Neural cell (in vitro differentiated cells): Measurements from ENCODE around the gene C17orf100. TPM values are rescaled to one million over a fixed set of nuclear protein-coding genes. Genes with fewer than 3 reads are reported as not detected.

Experiments used
- H2AFZ ChIP-seq: fragments of 200-600, 300-800 bp; sonication (generic), shearing (Covaris generic); 2 replicates; pipeline ENCODE4 v1.6.0; 2014; ENCODE audit warnings: low read depth, mild to moderate bottlenecking, antibody characterized with exemption, low read length, moderate library complexity
- H3F3A ChIP-seq: fragments of 200-600 bp; shearing (Covaris generic); 2 replicates; pipeline ENCODE4 v1.6.1; 2016; ENCODE audit warnings: mild to moderate bottlenecking, moderate library complexity, mixed read lengths, antibody characterized with exemption, low read length; ENCODE audit not compliant: insufficient read depth, poor library complexity, severe bottlenecking
- H3K27ac ChIP-seq: fragments of 200-600, 300-800 bp; sonication (generic), shearing (Covaris generic); 2 replicates; pipeline ENCODE4 v1.5.1; 2014; ENCODE audit warnings: mild to moderate bottlenecking, low read length, moderate library complexity
- H3K27me3 ChIP-seq: fragments of 300-800, 200-600 bp; sonication (generic), shearing (Covaris generic); 2 replicates; pipeline ENCODE4 v1.6.0; 2014; ENCODE audit warnings: mild to moderate bottlenecking, low read depth, low read length, moderate library complexity; ENCODE audit not compliant: insufficient read depth
- H3K36me3 ChIP-seq: fragments of 300-800, 200-600 bp; sonication (generic), shearing (Covaris generic); 2 replicates; pipeline ENCODE4 v1.5.1; 2014; ENCODE audit warnings: mild to moderate bottlenecking, antibody characterized with exemption, low read length, moderate library complexity; ENCODE audit not compliant: insufficient read depth
- H3K4me2 ChIP-seq: fragments of 300-800, 200-600 bp; sonication (generic), shearing (Covaris generic); 2 replicates; pipeline ENCODE4 v1.6.0; 2014; ENCODE audit warnings: mild to moderate bottlenecking, low read length
- H3K4me3 ChIP-seq: fragments of 300-800, 200-600 bp; sonication (generic), shearing (Covaris generic); 2 replicates; pipeline ENCODE4 v1.5.1; 2014; ENCODE audit warnings: mild to moderate bottlenecking, low read length, moderate library complexity
- H3K79me2 ChIP-seq: fragments of 200-600 bp; shearing (Covaris generic); replicated peaks from 2 replicates; pipeline ENCODE4 v1.6.0; 2014; ENCODE audit warnings: mild to moderate bottlenecking, low read length, moderate library complexity; ENCODE audit not compliant: insufficient read depth
- H3K9ac ChIP-seq: fragments of 300-800, 200-600 bp; sonication (generic), shearing (Covaris generic); 2 replicates; pipeline ENCODE4 v1.6.1; 2016; ENCODE audit warnings: mild to moderate bottlenecking, low read length, mixed read lengths
- H3K9me2 ChIP-seq: fragments of 200-600 bp; shearing (Covaris generic); 2 replicates; pipeline ENCODE4 v1.6.1; 2016; ENCODE audit warnings: mild to moderate bottlenecking, low read length, mixed read lengths; ENCODE audit not compliant: insufficient read depth
- H3K9me3 ChIP-seq: fragments of 200-600, 300-800 bp; sonication (generic), shearing (Covaris generic); 2 replicates; pipeline ENCODE4 v1.6.1; 2016; ENCODE audit warnings: mild to moderate bottlenecking, mixed run types, low read length, moderate library complexity, mixed read lengths
- H4K20me1 ChIP-seq: fragments of 200-600 bp; shearing (Covaris generic); 2 replicates; pipeline ENCODE4 v1.6.1; 2016; ENCODE audit warnings: mild to moderate bottlenecking, mixed run types; ENCODE audit not compliant: insufficient read depth
- EP300 ChIP-seq: fragments of 450-650 bp; conservative IDR thresholded peaks from 2 replicates; pipeline ENCODE4 v1.6.1; 2014; ENCODE audit warnings: antibody characterized with exemption, mild to moderate bottlenecking, moderate library complexity; ENCODE audit not compliant: poor library complexity, severe bottlenecking
- EZH2 ChIP-seq: fragments of 200-600, 300-800 bp; shearing (Covaris generic), sonication (generic); IDR thresholded peaks from 2 replicates; pipeline ENCODE4 v1.6.1; 2014; ENCODE audit warnings: antibody characterized with exemption, low read length, borderline replicate concordance, mild to moderate bottlenecking; ENCODE audit not compliant: insufficient read depth, poor library complexity, severe bottlenecking
- MXI1 ChIP-seq: fragments of 450-650 bp; conservative IDR thresholded peaks from 2 replicates; pipeline ENCODE4 v1.6.1; 2014; ENCODE audit warnings: antibody characterized with exemption, mild to moderate bottlenecking; ENCODE audit not compliant: poor library complexity, severe bottlenecking
- POLR2AphosphoS5 ChIP-seq: IDR thresholded peaks from 2 replicates; pipeline ENCODE4 v1.6.1; 2012
- RAD21 ChIP-seq: fragments of 450-650 bp; conservative IDR thresholded peaks from 2 replicates; pipeline ENCODE4 v1.6.1; 2014; ENCODE audit warnings: antibody characterized with exemption, mild to moderate bottlenecking, moderate library complexity
- SMC3 ChIP-seq: fragments of 450-650 bp; conservative IDR thresholded peaks from 2 replicates; pipeline ENCODE4 v1.6.1; 2014; ENCODE audit warnings: antibody characterized with exemption, mild to moderate bottlenecking, moderate library complexity; ENCODE audit not compliant: poor library complexity
- TAF1 ChIP-seq: IDR thresholded peaks from 2 replicates; pipeline ENCODE4 v1.6.1; 2012; ENCODE audit warnings: low read depth
- polyA plus RNA-seq: library from polyadenylated mRNA; depleted of rRNA; stranded (reverse); fragments of >200 nt; gene quantifications from 2 replicates; pipeline ENCODE4 v1.2.3, GENCODE V29; 2014
- TF ChIP-seq, protein P1 (sequence below): fragments of 450-650 bp; IDR thresholded peaks from 2 replicates; pipeline ENCODE4 v1.5.1; 2014; ENCODE audit warnings: antibody characterized with exemption, mild to moderate bottlenecking, moderate library complexity; ENCODE audit not compliant: poor library complexity, severe bottlenecking
- TF ChIP-seq, protein P2 (sequence below): IDR thresholded peaks from 2 replicates; pipeline ENCODE4 v1.6.1; 2012; ENCODE audit warnings: borderline replicate concordance

The C17orf100 gene
- polyA plus RNA-seq, 1 donor from 2014 or later = 10.3 TPM

DNA sequence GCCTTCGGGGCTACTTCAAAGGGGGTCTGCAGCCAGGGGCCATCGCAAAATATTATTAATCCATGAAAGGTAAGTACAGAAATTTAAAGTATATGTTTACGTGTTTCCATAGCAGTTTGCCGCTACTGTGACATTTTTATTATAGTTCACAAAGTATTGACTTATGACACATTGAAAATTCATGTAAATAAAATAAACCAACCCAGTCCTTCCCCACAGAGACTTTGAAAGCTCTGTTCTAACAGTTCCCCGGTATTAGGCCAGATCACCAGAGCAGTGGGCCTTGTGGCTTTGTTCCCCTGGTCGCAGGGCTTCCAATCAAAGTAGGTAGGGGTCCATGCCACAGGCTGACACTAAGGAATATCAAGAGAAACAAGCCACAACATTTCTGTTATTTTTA is 24.9 kb upstream of the C17orf100 start:
- Histone ChIP-seq H3K4me3 (no peak overlapping the region), H3K36me3 (peaks cover 24% of the 10 kb centered on the region), H3K79me2 (peaks cover 4% of the 10 kb centered on the region), H2AFZ (no peak overlapping the region), H3K27me3 (no peaks in the 10 kb centered on the region), H3K9me2 (no peaks in the 10 kb centered on the region), H3K9ac (no peak overlapping the region), H4K20me1 (peaks cover 4% of the 10 kb centered on the region), H3K27ac (no peak overlapping the region), H3F3A (no peaks in the 10 kb centered on the region), H3K9me3 (no peaks in the 10 kb centered on the region), H3K4me2 (no peak overlapping the region)
- TF ChIP-seq POLR2AphosphoS5 = no peak
- no peak for TF ChIP-seq RAD21
- no peak for TF ChIP-seq TAF1
- TF ChIP-seq, protein P1, sequence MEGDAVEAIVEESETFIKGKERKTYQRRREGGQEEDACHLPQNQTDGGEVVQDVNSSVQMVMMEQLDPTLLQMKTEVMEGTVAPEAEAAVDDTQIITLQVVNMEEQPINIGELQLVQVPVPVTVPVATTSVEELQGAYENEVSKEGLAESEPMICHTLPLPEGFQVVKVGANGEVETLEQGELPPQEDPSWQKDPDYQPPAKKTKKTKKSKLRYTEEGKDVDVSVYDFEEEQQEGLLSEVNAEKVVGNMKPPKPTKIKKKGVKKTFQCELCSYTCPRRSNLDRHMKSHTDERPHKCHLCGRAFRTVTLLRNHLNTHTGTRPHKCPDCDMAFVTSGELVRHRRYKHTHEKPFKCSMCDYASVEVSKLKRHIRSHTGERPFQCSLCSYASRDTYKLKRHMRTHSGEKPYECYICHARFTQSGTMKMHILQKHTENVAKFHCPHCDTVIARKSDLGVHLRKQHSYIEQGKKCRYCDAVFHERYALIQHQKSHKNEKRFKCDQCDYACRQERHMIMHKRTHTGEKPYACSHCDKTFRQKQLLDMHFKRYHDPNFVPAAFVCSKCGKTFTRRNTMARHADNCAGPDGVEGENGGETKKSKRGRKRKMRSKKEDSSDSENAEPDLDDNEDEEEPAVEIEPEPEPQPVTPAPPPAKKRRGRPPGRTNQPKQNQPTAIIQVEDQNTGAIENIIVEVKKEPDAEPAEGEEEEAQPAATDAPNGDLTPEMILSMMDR = no peak
- TF ChIP-seq EP300 = no peak
- TF ChIP-seq, protein P2, sequence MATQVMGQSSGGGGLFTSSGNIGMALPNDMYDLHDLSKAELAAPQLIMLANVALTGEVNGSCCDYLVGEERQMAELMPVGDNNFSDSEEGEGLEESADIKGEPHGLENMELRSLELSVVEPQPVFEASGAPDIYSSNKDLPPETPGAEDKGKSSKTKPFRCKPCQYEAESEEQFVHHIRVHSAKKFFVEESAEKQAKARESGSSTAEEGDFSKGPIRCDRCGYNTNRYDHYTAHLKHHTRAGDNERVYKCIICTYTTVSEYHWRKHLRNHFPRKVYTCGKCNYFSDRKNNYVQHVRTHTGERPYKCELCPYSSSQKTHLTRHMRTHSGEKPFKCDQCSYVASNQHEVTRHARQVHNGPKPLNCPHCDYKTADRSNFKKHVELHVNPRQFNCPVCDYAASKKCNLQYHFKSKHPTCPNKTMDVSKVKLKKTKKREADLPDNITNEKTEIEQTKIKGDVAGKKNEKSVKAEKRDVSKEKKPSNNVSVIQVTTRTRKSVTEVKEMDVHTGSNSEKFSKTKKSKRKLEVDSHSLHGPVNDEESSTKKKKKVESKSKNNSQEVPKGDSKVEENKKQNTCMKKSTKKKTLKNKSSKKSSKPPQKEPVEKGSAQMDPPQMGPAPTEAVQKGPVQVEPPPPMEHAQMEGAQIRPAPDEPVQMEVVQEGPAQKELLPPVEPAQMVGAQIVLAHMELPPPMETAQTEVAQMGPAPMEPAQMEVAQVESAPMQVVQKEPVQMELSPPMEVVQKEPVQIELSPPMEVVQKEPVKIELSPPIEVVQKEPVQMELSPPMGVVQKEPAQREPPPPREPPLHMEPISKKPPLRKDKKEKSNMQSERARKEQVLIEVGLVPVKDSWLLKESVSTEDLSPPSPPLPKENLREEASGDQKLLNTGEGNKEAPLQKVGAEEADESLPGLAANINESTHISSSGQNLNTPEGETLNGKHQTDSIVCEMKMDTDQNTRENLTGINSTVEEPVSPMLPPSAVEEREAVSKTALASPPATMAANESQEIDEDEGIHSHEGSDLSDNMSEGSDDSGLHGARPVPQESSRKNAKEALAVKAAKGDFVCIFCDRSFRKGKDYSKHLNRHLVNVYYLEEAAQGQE = no peak
- no peak for TF ChIP-seq SMC3
- TF ChIP-seq MXI1 = no peak

DNA sequence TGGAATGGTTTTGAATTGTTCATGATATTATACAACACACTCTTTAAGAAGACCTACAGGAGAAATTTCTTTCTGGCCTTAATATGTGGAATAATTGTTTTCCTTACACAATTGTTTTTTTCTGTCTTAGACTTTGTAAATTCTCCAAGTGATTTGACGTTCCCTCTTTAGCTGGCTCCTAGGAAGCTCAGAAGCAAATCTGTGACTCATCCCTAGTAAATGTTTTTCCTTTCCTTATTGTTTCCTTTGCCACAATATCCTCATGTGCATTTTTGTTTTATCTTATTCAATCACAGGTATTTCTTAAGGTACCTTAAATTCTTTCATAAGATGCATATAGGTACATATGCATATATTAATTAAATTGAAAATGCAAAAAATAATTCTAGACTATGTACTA is 24.5 kb upstream of the C17orf100 start:
- Histone ChIP-seq H3K36me3 (peaks cover 24% of the 10 kb centered on the region), H3K4me3 (no peak overlapping the region)
- TF ChIP-seq, protein P2 = no peak
- TF ChIP-seq, protein P1 = no peak
- TF ChIP-seq MXI1 (no peak), TAF1 (no peak), SMC3 (no peak), EP300 (no peak), POLR2AphosphoS5 (no peak), RAD21 (no peak), EZH2 (no peak)

More for the DNA sequence above, 24.5 kb upstream of the C17orf100 start:
- Histone ChIP-seq H3K9me3 (no peaks in the 10 kb centered on the region), H3K9me2 (no peaks in the 10 kb centered on the region), H3K4me2 (no peak overlapping the region), H4K20me1 (peaks cover 4% of the 10 kb centered on the region), H2AFZ (no peak overlapping the region), H3K9ac (no peak overlapping the region), H3K27me3 (no peaks in the 10 kb centered on the region), H3K27ac (no peak overlapping the region), H3K79me2 (peaks cover 4% of the 10 kb centered on the region), H3F3A (no peaks in the 10 kb centered on the region)
